ENCODE results near the gene SLC7A14.

Gene SLC7A14

DNA sequence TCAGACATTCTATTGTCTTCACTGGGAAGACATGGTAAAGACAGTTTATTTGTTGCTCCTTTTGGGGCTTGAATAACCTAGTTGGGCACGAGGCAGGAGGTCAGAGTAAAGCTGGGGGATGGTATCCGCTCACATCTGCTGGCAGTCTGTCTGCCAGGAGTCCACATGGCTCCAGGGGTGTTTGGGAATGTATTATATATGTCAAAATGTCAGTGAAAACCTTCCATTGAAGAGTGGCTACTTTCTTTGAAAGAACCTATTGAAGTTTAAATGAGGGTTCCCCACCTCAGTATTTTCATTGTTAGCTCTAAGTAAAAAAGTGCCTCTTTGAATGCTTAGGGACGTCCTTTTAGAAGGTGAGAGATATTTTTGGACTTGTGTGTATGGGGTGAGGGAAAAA is 98.8 kb downstream of the SLC7A14 start:
- Histone ChIP-seq H4K20me1 (ENCODE audit: insufficient read depth, low read length) (no peaks in the 10 kb centered on the region), H3K9me3 (ENCODE audit: insufficient read depth, low read length) (no peaks in the 10 kb centered on the region), H3K27me3 (ENCODE audit: low read depth, low read length) (peaks cover 47% of the 10 kb centered on the region), H3K36me3 (replicated peaks; ENCODE audit: low read depth, low read length) (no peaks in the 10 kb centered on the region), H3K4me2 (ENCODE audit: low read length) (no peak overlapping the region), H3K27ac (ENCODE audit: low read length) (no peak overlapping the region), H3K4me1 (ENCODE audit: low read length) (peaks cover 6% of the 10 kb centered on the region), H3K4me3 (ENCODE audit: low read length) (no peak overlapping the region), H2AFZ (ENCODE audit: low read depth, low read length) (no peak overlapping the region), H3K9ac (ENCODE audit: low read length) (no peak overlapping the region), H3K79me2 (ENCODE audit: low read length) (no peaks in the 10 kb centered on the region)
- TF ChIP-seq EZH2phosphoT487 (IDR thresholded peaks at IDR 0.05; ENCODE audit: low read depth), result no peak
- TF ChIP-seq, protein P1, sequence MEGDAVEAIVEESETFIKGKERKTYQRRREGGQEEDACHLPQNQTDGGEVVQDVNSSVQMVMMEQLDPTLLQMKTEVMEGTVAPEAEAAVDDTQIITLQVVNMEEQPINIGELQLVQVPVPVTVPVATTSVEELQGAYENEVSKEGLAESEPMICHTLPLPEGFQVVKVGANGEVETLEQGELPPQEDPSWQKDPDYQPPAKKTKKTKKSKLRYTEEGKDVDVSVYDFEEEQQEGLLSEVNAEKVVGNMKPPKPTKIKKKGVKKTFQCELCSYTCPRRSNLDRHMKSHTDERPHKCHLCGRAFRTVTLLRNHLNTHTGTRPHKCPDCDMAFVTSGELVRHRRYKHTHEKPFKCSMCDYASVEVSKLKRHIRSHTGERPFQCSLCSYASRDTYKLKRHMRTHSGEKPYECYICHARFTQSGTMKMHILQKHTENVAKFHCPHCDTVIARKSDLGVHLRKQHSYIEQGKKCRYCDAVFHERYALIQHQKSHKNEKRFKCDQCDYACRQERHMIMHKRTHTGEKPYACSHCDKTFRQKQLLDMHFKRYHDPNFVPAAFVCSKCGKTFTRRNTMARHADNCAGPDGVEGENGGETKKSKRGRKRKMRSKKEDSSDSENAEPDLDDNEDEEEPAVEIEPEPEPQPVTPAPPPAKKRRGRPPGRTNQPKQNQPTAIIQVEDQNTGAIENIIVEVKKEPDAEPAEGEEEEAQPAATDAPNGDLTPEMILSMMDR (IDR thresholded peaks at IDR 0.05; ENCODE audit: low read depth, low read length), result no peak

DNA sequence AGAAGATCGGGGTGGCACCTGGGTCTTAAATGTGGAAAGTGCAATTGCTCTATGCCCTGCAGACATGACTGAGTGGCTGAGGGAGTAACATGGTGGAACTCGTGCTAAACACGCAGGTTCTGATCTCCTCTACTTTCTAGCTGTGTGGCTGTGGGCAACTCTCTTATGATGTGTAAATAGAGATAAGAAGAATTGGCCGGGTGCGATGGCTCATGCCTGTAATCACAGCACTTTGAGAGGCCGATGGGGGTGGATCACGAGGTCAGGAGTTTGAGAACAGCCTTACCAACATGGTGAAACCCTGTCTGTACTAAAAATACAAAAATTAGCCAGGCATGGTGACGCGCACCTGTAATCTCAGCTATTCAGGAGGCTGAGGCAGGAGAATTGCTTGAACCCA is 99.5 kb downstream of the SLC7A14 start:
- Histone ChIP-seq H4K20me1 (ENCODE audit: insufficient read depth, low read length) (no peaks in the 10 kb centered on the region), H3K36me3 (replicated peaks; ENCODE audit: low read depth, low read length) (no peaks in the 10 kb centered on the region), H2AFZ (ENCODE audit: low read depth, low read length) (no peak overlapping the region), H3K4me3 (ENCODE audit: low read length) (no peak overlapping the region), H3K27me3 (ENCODE audit: low read depth, low read length) (peaks cover 47% of the 10 kb centered on the region), H3K4me2 (ENCODE audit: low read length) (no peak overlapping the region), H3K27ac (ENCODE audit: low read length) (no peak overlapping the region), H3K9me3 (ENCODE audit: insufficient read depth, low read length) (no peaks in the 10 kb centered on the region), H3K9ac (ENCODE audit: low read length) (no peak overlapping the region), H3K4me1 (ENCODE audit: low read length) (peaks cover 6% of the 10 kb centered on the region), H3K79me2 (ENCODE audit: low read length) (no peaks in the 10 kb centered on the region)
- no peak for TF ChIP-seq EZH2phosphoT487 (IDR thresholded peaks at IDR 0.05; ENCODE audit: low read depth)
- TF ChIP-seq, protein P1 (IDR thresholded peaks at IDR 0.05; ENCODE audit: low read depth, low read length), result no peak

DNA sequence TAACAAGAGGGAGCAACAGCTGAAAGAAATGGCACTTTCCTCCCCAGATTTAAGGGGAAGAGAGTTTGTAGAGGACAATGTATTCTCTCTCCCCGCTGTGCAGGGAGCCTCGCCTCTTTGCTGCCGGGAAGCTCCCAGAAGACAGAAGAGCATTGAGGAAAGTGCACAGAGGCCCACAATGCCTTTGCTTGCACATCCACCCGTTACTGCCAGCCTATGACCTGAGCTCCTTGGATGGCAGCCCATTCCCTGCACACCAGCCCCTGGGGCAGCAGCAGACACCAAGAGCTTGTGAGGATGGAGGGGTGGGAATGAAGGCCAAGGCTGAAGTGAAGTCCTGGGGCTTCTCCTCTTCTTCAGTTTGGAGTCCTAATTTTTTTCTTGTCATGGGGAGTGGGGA is 100.2 kb downstream of the SLC7A14 start:
- Histone ChIP-seq H3K79me2 (ENCODE audit: low read length) (no peaks in the 10 kb centered on the region), H2AFZ (ENCODE audit: low read depth, low read length) (no peak overlapping the region), H3K9ac (ENCODE audit: low read length) (no peak overlapping the region), H3K4me3 (ENCODE audit: low read length) (no peak overlapping the region), H3K4me2 (ENCODE audit: low read length) (no peak overlapping the region), H3K27me3 (ENCODE audit: low read depth, low read length) (peaks cover 47% of the 10 kb centered on the region), H3K4me1 (ENCODE audit: low read length) (no peaks in the 10 kb centered on the region), H4K20me1 (ENCODE audit: insufficient read depth, low read length) (no peaks in the 10 kb centered on the region), H3K27ac (ENCODE audit: low read length) (no peak overlapping the region), H3K9me3 (ENCODE audit: insufficient read depth, low read length) (no peaks in the 10 kb centered on the region), H3K36me3 (replicated peaks; ENCODE audit: low read depth, low read length) (no peaks in the 10 kb centered on the region)
- TF ChIP-seq, protein P1 (IDR thresholded peaks at IDR 0.05; ENCODE audit: low read depth, low read length), result no peak
- TF ChIP-seq EZH2phosphoT487 (IDR thresholded peaks at IDR 0.05; ENCODE audit: low read depth), result no peak

DNA sequence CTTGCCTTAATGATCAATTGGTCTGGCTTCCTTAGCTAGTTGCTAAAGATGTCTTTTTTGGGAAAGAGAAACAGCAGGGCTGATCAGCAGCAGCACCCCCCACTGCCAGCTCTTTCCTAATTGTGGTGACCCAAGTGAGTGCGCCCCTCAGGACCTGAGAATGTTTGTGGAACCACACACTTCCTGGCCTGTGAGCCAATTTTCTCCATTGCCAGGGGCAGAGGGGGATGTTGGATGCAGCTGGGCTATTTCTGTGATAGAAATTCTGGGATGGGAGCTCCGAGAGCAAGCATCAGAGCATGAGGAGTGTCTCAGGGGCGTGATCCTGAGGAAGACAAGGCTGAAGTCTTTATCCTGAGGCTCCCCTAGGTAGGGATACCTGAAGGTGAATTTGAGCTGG is 100.6 kb downstream of the SLC7A14 start:
- no peak for TF ChIP-seq EZH2phosphoT487 (IDR thresholded peaks at IDR 0.05; ENCODE audit: low read depth)
- TF ChIP-seq, protein P1 (IDR thresholded peaks at IDR 0.05; ENCODE audit: low read depth, low read length), result no peak
- no peaks in the 10 kb centered on the region for H4K20me1 ChIP-seq (ENCODE audit: insufficient read depth, low read length)
- H3K36me3 ChIP-seq (replicated peaks; ENCODE audit: low read depth, low read length), result no peaks in the 10 kb centered on the region
- H3K27me3 ChIP-seq (ENCODE audit: low read depth, low read length), result peaks cover 43% of the 10 kb centered on the region
- no peak overlapping the region for H3K4me2 ChIP-seq (ENCODE audit: low read length)
- no peaks in the 10 kb centered on the region for H3K79me2 ChIP-seq (ENCODE audit: low read length)
- no peak overlapping the region for H3K4me3 ChIP-seq (ENCODE audit: low read length)
- no peak overlapping the region for H3K27ac ChIP-seq (ENCODE audit: low read length)
- no peaks in the 10 kb centered on the region for H3K4me1 ChIP-seq (ENCODE audit: low read length)
- H3K9ac ChIP-seq (ENCODE audit: low read length), result no peak overlapping the region
- H2AFZ ChIP-seq (ENCODE audit: low read depth, low read length), result no peak overlapping the region
- no peaks in the 10 kb centered on the region for H3K9me3 ChIP-seq (ENCODE audit: insufficient read depth, low read length)

Measured in OCI-LY3 (cell line).